Endothelial cell of umbilical vein (primary cell): Measurements from ENCODE around the gene RELN. TPM values are rescaled to one million over a fixed set of nuclear protein-coding genes. Genes with fewer than 3 reads are reported as not detected.

ENCODE experiments used
- BruUV-seq: library from RNA; stranded (reverse); fragments of 400-500 nt; replicated peaks from 2 replicates; lab custom pipeline; 2021; lab: Mats Ljungman, UMichigan
- CTCF ChIA-PET: fragments of 300-600, 350-600 bp; sonication (Branson Sonifier 250); formaldehyde crosslinking; loops from one replicate; lab custom pipeline; 2021; ENCODE audit warnings: antibody characterized with exemption, inconsistent platforms; lab: Charles Lee
- POLR2A ChIA-PET: fragments of 300-600, 350-600 bp; sonication (Branson Sonifier 250); formaldehyde crosslinking; loops from one replicate; lab custom pipeline; 2021; ENCODE audit warnings: antibody characterized with exemption, inconsistent platforms; lab: Charles Lee
- DNase-seq: peaks from one replicate; pipeline ENCODE4 v3.0.0-alpha.2; 2011; ENCODE audit warnings: low read depth, low spot score
- FAIRE-seq: peaks from 2 replicates; lab custom pipeline; 2011; peaks lifted over from hg19 to GRCh38; lab: Jason Lieb, UNC
- H2AFZ ChIP-seq: 2 replicates; pipeline ENCODE4 v1.6.0; 2012; ENCODE audit warnings: low read depth, low read length, control low read depth, inconsistent platforms
- H3K27ac ChIP-seq: 2 replicates; pipeline ENCODE4 v1.5.1; 2011; ENCODE audit warnings: low read depth, mild to moderate bottlenecking, control low read depth, low read length, moderate library complexity; ENCODE audit not compliant: insufficient read depth
- H3K27me3 ChIP-seq, 2 experiments: 2 replicates each; pipeline versions ENCODE4 v1.6.0 to v1.6.1; 2011; ENCODE audit warnings: low read length in 2 of 2, mixed read lengths in 1 of 2; ENCODE audit not compliant: control insufficient read depth in 2 of 2, insufficient read depth in 2 of 2
- H3K36me3 ChIP-seq, 2 experiments: 2 replicates in 1 of 2; 3 replicates in 1 of 2; pipeline ENCODE4 v1.5.1; 2011; ENCODE audit warnings: low read length in 2 of 2, mild to moderate bottlenecking in 1 of 2, moderate library complexity in 1 of 2; ENCODE audit not compliant: control insufficient read depth in 2 of 2, insufficient read depth in 2 of 2; ENCODE audit errors: extremely low read depth in 1 of 2
- H3K4me1 ChIP-seq: 3 replicates; pipeline ENCODE4 v1.5.1; 2011; ENCODE audit warnings: mild to moderate bottlenecking, low read length; ENCODE audit not compliant: control insufficient read depth, insufficient read depth; ENCODE audit errors: extremely low read depth
- H3K4me2 ChIP-seq: 2 replicates; pipeline ENCODE4 v1.6.1; 2011; ENCODE audit warnings: low read length, control low read depth, mixed read lengths; ENCODE audit not compliant: insufficient read depth
- H3K4me3 ChIP-seq, 3 experiments: fragments of 200-600 bp in 1 of 3; sonication (generic), shearing (Covaris generic) in 1 of 3; replicated peaks in 1 of 3; 2 replicates each; pipeline ENCODE4 v1.5.1; 2011 to 2016; ENCODE audit warnings: control low read depth in 3 of 3, low read length in 3 of 3, mild to moderate bottlenecking in 2 of 3, inconsistent platforms in 1 of 3, low read depth in 1 of 3, moderate library complexity in 1 of 3; ENCODE audit not compliant: insufficient read depth in 1 of 3
- H3K79me2 ChIP-seq: 2 replicates; pipeline ENCODE4 v1.6.0; 2012; ENCODE audit warnings: low read length, inconsistent platforms; ENCODE audit not compliant: control insufficient read depth, insufficient read depth
- H3K9ac ChIP-seq: replicated peaks from 2 replicates; pipeline ENCODE3; 2011; ENCODE audit warnings: low read length, control low read depth; ENCODE audit not compliant: insufficient read depth; ENCODE audit errors: extremely low read depth
- H3K9me1 ChIP-seq: replicated peaks from 3 replicates; pipeline ENCODE4 v1.6.0; 2011; ENCODE audit warnings: mild to moderate bottlenecking, low read length; ENCODE audit not compliant: control insufficient read depth, insufficient read depth; ENCODE audit errors: extremely low read depth
- H3K9me3 ChIP-seq: replicated peaks from 2 replicates; pipeline ENCODE4 v1.5.1; 2012; ENCODE audit warnings: low read length, inconsistent platforms; ENCODE audit not compliant: control insufficient read depth, insufficient read depth
- H4K20me1 ChIP-seq: replicated peaks from 2 replicates; pipeline ENCODE3; 2011; ENCODE audit warnings: mild to moderate bottlenecking, low read length; ENCODE audit not compliant: control insufficient read depth, insufficient read depth; ENCODE audit errors: extremely low read depth
- CTCF ChIP-seq, 2 donors: IDR thresholded peaks; 1 replicate in 1 of 2; 2 replicates in 1 of 2; pipeline ENCODE4 v1.5.1; 2011; ENCODE audit warnings: low read length in 2 of 2, mild to moderate bottlenecking in 2 of 2, moderate library complexity in 2 of 2, control low read depth in 1 of 2, inconsistent platforms in 1 of 2, low read depth in 1 of 2; ENCODE audit not compliant: insufficient read depth in 1 of 2; ENCODE audit errors: extremely low read depth in 1 of 2
- EZH2 ChIP-seq: IDR thresholded peaks from 2 replicates; pipeline ENCODE4 v1.6.1; 2012; ENCODE audit warnings: borderline replicate concordance, low read depth, mild to moderate bottlenecking, moderate library complexity, low read length, inconsistent platforms; ENCODE audit not compliant: severe bottlenecking
- FOS ChIP-seq: IDR thresholded peaks from 2 replicates; pipeline ENCODE4 v1.6.1; 2011; ENCODE audit warnings: mild to moderate bottlenecking, low read length, moderate library complexity, borderline replicate concordance; ENCODE audit not compliant: insufficient read depth
- GATA2 ChIP-seq: IDR thresholded peaks from 2 replicates; pipeline ENCODE4 v1.7.0; 2011; ENCODE audit warnings: low read depth, mild to moderate bottlenecking, moderate library complexity, mixed read lengths, low read length; ENCODE audit not compliant: insufficient read length, insufficient read depth
- JUN ChIP-seq: IDR thresholded peaks from 2 replicates; pipeline ENCODE4 v1.6.1; 2011; ENCODE audit warnings: borderline replicate concordance, low read depth; ENCODE audit not compliant: insufficient read length, insufficient read depth
- MAX ChIP-seq: IDR thresholded peaks from 2 replicates; pipeline ENCODE4 v1.6.1; 2011; ENCODE audit not compliant: insufficient read depth, insufficient read length
- MYC ChIP-seq: IDR thresholded peaks from one replicate; pipeline ENCODE4 v1.6.1; 2011; ENCODE audit warnings: mild to moderate bottlenecking, low read depth, low read length
- POLR2A ChIP-seq: IDR thresholded peaks from 2 replicates; pipeline ENCODE4 v1.6.1; 2012; ENCODE audit warnings: low read depth, mild to moderate bottlenecking, control low read depth, low read length
- POLR2AphosphoS5 ChIP-seq: IDR thresholded peaks from 2 replicates; pipeline ENCODE4 v1.6.1; 2012; ENCODE audit warnings: low read depth, mild to moderate bottlenecking, control low read depth, low read length, moderate library complexity; ENCODE audit not compliant: insufficient read depth
- dilution Hi-C: fragments of 300-500 bp; cut with MboI; formaldehyde crosslinking; loops from one replicate; pipeline ENCODE4 v1.15.0; 2019; ENCODE audit warnings: low sequenced_read_pairs; ENCODE audit not compliant: extremely low pct_ligation_motif_present
- intact Hi-C: fragments of 100-400 bp; cut with micrococcal nuclease; formaldehyde crosslinking; loops from one replicate; pipeline ENCODE4 v1.10.0; 2022
- polyA plus RNA-seq, 4 experiments: library from polyadenylated mRNA; depleted of rRNA in 3 of 4; stranded (reverse) in 3 of 4; unstranded in 1 of 4; fragments of >200 nt; gene quantifications; 2 replicates each; pipeline versions ENCODE4 v1.2.1 to v1.2.3, GENCODE V29; 2011 to 2012; ENCODE audit warnings: missing spikeins in 1 of 4
- total RNA-seq: library from RNA; stranded (reverse); gene quantifications from 2 replicates; pipeline ENCODE4 v1.2.3, GENCODE V29; 2021

Gene RELN
- total and polyA plus RNA-seq, 2 donors (not counting 3 experiments of a cell fraction or from before 2014, with no cell fraction given) = 0.15 to 0.22 TPM

- no peak overlapping the region for H3K9ac ChIP-seq
- no TSS peak for BruUV-seq
- H3K9me1 ChIP-seq = no peaks in the 10 kb centered on the region
- intact Hi-C loops = no loop called here
- no peaks in the 10 kb centered on the region for H3K9me3 ChIP-seq
- no peak overlapping the region for H3K4me2 ChIP-seq
- no peak overlapping the region for H3K4me3 ChIP-seq
- no peak overlapping the region for H3K27ac ChIP-seq
- no peaks in the 10 kb centered on the region for H3K27me3 ChIP-seq
- CTCF ChIA-PET = no interaction called here
- H4K20me1 ChIP-seq = no peaks in the 10 kb centered on the region
- FAIRE-seq (no peak), DNase-seq (no peak)
- peaks cover 19% of the 10 kb centered on the region for H3K4me1 ChIP-seq
- POLR2A ChIA-PET = no interaction called here
- no peak overlapping the region for H2AFZ ChIP-seq
- H3K36me3 ChIP-seq = no peaks in the 10 kb centered on the region
- no peaks in the 10 kb centered on the region for H3K79me2 ChIP-seq
- dilution Hi-C loops = no loop called here
- no peak for TF ChIP-seq MAX
- TF ChIP-seq GATA2 = no peak
- TF ChIP-seq POLR2AphosphoS5 = no peak
- TF ChIP-seq EZH2 = no peak
- no peak for TF ChIP-seq FOS
- TF ChIP-seq JUN = no peak
- no peak for TF ChIP-seq CTCF (IDR thresholded peaks at IDR 0.05; ENCODE audit: extremely low read depth in 1 of 2, insufficient read depth in 1 of 2, low read depth in 1 of 2, low read length in 2 of 2)
- TF ChIP-seq MYC = no peak
- no peak for TF ChIP-seq POLR2A
These were observed 258.3 kb downstream of the RELN start for GRCh38 chr7:103731169-103731568.
